Muscle of leg (tissue), 11 donors: ENCODE measurements around the gene RAD9B. TPM values are rescaled to one million over a fixed set of nuclear protein-coding genes. Genes with fewer than 3 reads are reported as not detected.
"Not testable (repeated sequence)": the region's sequence is repeated elsewhere in the genome, so short reads cannot be mapped to it uniquely, and the experiment has no call there.

Source experiments
- DNase-seq: peaks from one replicate; pipeline ENCODE4 v3.0.0; 2013
- H3K27ac ChIP-seq: one replicate; pipeline ENCODE4 v1.5.1; 2013; ENCODE audit warnings: mild to moderate bottlenecking, low read length, control low read depth
- H3K27me3 ChIP-seq: one replicate; pipeline ENCODE4 v1.6.1; 2013; ENCODE audit warnings: low read length; ENCODE audit not compliant: control insufficient read depth, insufficient read depth
- H3K36me3 ChIP-seq: one replicate; pipeline ENCODE4 v1.6.1; 2013; ENCODE audit warnings: low read length; ENCODE audit not compliant: control insufficient read depth, insufficient read depth
- H3K4me1 ChIP-seq: one replicate; pipeline ENCODE4 v1.6.1; 2013; ENCODE audit warnings: low read length; ENCODE audit not compliant: control insufficient read depth, insufficient read depth
- H3K4me3 ChIP-seq: one replicate; pipeline ENCODE4 v1.5.1; 2013; ENCODE audit warnings: low read length, control low read depth
- H3K9me3 ChIP-seq: replicated peaks from 2 replicates; pipeline ENCODE4 v1.6.1; 2013; ENCODE audit warnings: low read depth, low read length; ENCODE audit not compliant: control insufficient read depth
- WGBS: methylation state at CpG from one replicate; pipeline ENCODE4 v1.1.5; 2013; ENCODE audit warnings: missing lambda C conversion rate; ENCODE audit not compliant: insufficient coverage; 5-methylcytosine and 5-hydroxymethylcytosine counted together
- polyA plus RNA-seq, 8 donors: library from polyadenylated mRNA; unstranded; fragments of 120-200 nt; gene quantifications; one replicate each; pipeline versions ENCODE4 v1.2.1 to v1.2.3, GENCODE V29; 2013; ENCODE audit warnings: inconsistent platforms in 1 of 8, low replicate concordance in 1 of 8; ENCODE audit not compliant: insufficient read length in 8 of 8, insufficient read depth in 1 of 8
- total RNA-seq: library from RNA; stranded (reverse); fragments of 120-200 nt; gene quantifications from one replicate; pipeline ENCODE4 v1.2.4, GENCODE V29; 2013

RAD9B gene
- total and polyA plus RNA-seq, 9 donors: 1.8 to 3.5 (median 2.2) TPM

DNA sequence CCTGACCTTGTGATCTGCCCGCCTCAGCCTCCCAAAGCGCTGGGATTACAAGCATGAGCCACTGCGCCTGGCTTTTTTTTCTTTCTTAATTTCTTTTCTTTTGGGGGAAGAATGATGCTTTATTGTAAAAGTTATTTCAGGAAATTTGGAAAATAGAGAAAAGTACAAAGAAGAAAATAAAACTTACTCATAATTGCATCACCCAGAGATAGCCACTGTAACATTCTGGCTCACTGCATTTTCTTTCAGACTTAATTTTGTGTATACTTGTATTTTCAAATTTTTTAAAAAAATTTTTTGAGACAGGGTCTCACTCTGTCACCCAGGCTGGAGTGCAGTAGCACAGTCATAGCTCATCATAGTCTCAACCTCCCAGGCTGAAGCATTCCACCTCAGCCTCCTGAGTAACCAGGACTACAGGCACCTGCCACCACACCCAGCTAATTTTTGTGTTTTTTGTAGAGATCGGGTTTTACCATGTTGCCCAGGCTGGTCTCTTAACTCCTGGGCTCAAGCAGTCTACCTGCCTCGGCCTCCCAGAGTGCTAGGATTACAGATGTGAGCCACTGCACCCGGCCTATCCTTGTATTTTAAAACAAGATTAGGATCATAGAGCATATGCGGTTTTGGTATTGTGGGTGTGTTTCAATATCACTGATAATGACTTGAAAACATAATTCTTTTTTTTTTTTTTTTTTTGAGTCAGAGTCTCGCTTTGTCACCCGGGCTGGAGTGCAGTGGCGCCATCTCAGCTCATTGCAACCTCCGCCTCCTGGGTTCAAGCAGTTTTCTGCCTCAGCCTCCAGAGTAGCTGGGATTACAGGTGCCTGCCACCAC is 19.0 kb downstream of the RAD9B start:
- not testable (repeated sequence) for DNase-seq, H3K4me3 ChIP-seq, H3K36me3 ChIP-seq, H3K27me3 ChIP-seq, H3K27ac ChIP-seq, H3K4me1 ChIP-seq, H3K9me3 ChIP-seq
- WGBS: no CpG with 5 or more reads among the region's 11 CpGs

DNA sequence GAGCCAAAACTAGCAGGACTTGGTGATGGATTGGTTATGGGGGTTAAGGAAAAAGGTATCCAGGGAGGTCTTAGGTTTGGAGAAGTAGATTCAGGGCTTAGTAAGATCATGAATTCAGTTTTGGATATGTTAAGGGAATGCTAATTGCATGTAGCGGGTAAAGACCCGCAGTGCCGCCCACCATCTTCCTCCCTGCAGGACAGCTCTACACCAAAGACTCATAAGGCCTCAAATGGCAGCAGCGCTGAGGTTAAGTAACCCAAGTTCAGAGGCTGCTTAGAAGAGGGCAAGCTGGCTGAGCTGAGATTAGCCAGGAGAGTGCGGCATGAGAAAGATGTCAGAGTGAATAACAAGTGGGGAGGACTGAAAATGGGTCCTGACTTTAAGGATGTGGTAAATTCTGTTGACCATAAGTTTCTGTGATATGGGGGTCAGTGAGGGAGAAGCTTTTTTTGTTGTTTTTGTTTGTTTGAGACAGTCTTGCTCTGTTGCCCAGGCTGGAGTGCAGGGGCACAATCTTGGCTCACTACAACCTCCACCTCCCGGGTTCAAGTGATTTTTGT is 26.2 kb downstream of the RAD9B start:
- no peaks in the 10 kb centered on the region for H3K9me3 ChIP-seq
- no peak overlapping the region for H3K4me3 ChIP-seq
- no peak overlapping the region for H3K27ac ChIP-seq
- WGBS: 80% methylated on average over 2 of the region's 6 CpGs
- no peaks in the 10 kb centered on the region for H3K4me1 ChIP-seq
- no peak for DNase-seq
- peaks cover 2% of the 10 kb centered on the region for H3K36me3 ChIP-seq
- no peaks in the 10 kb centered on the region for H3K27me3 ChIP-seq

DNA sequence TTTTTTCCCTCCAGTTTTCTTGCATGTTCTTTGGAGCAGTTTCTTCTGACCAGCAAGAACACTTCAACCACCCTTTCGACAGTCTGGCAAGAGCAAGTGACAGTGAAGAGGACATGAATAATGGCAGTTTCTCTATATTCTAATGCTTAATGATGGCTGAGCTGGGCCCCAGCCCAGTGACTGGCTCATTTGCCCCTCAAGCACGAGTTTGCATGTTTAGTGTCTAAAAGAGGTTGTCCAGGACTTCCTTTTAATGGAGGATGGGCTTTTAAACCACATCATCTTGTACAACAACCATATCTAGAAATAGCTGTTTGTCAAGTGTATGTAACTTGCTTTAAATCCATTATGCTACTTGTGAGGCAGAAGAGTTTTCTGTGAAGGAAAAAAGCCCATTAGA is 28.4 kb downstream of the RAD9B start:
- H3K4me1 ChIP-seq: no peaks in the 10 kb centered on the region
- H3K4me3 ChIP-seq: no peak overlapping the region
- H3K36me3 ChIP-seq: peaks cover 5% of the 10 kb centered on the region
- no peak for DNase-seq
- no CpG with 5 or more reads among the region's 2 CpGs for WGBS
- no peaks in the 10 kb centered on the region for H3K27me3 ChIP-seq
- no peaks in the 10 kb centered on the region for H3K9me3 ChIP-seq
- H3K27ac ChIP-seq: no peak overlapping the region

DNA sequence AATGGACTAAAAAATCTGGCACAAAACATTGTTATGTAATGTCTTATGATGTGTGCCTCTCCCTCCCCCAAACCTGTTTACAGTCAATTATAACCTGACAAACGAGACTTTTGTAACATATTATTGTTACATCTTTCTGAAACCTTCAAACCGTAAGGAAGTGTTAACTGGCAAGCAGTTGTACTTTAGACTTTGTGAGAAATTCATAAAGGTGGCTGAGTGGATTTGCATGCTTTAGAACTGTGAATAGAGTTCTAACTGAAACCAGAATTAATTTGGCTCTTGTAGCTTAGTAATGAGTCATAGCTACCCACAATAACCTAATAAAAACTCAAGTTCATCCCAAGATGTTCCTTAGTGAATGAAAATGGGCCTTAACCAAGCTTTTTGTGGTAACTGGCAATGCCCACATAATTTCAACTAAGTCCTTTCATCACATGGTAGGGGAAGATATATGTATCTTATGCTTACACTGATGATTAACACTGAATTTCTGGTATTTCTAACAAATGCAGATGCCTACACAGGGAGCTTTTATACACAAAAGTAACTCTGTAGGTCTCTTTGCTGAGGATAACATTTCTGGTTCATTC is 29.7 kb downstream of the RAD9B start:
- no peaks in the 10 kb centered on the region for H3K9me3 ChIP-seq
- no CpG with 5 or more reads among the region's 2 CpGs for WGBS
- H3K4me1 ChIP-seq: no peaks in the 10 kb centered on the region
- no peak overlapping the region for H3K27ac ChIP-seq
- no peaks in the 10 kb centered on the region for H3K27me3 ChIP-seq
- peaks cover 13% of the 10 kb centered on the region for H3K36me3 ChIP-seq
- H3K4me3 ChIP-seq: no peak overlapping the region
- DNase-seq: no peak

DNA sequence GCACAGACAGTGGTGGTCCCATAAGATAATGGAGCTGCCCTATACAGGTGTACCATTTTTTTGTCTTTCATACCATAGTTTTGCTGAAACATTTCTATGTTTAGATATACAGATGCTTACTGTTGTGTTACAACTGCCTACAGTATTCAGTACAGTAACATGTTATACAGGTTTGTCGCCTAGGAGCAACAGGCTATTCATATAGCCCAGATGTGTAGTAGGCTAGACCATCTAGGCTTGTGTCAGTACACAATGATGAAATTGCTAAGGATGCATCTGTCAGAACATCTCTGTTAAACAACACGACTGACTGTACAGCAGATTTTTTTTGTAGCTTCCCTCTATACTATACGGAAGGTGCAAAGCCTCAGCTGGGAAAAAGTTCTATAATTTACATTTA is 30.5 kb downstream of the RAD9B start:
- H3K4me1 ChIP-seq: peaks cover 2% of the 10 kb centered on the region
- no peak overlapping the region for H3K27ac ChIP-seq
- H3K9me3 ChIP-seq: no peaks in the 10 kb centered on the region
- peaks cover 16% of the 10 kb centered on the region for H3K36me3 ChIP-seq
- H3K27me3 ChIP-seq: no peaks in the 10 kb centered on the region
- H3K4me3 ChIP-seq: no peak overlapping the region
- no CpG with 5 or more reads among the region's 3 CpGs for WGBS
- DNase-seq: no peak

DNA sequence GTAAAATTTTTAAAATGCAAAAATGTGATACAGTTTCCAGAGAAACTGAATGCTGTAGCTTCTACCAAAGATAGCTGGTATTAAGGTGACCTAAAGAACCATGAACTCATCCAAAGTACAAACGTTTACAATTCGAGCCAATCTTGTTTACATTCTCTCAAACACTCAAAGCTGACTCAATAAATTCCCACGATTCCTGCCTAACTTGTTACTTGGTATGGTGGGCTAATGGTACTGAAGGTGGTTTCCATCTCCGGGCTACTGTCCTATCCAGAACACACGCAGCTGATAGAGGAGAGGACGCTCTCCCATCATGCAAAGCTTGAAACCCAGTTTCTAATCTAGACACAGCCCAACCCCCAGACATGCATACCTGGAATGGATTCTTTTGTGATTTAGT is 31.5 kb downstream of the RAD9B start:
- peaks cover 6% of the 10 kb centered on the region for H3K4me1 ChIP-seq
- H3K27me3 ChIP-seq: no peaks in the 10 kb centered on the region
- no peak overlapping the region for H3K4me3 ChIP-seq
- no peak for DNase-seq
- no CpG with 5 or more reads among the region's 6 CpGs for WGBS
- no peaks in the 10 kb centered on the region for H3K9me3 ChIP-seq
- no peak overlapping the region for H3K27ac ChIP-seq
- peaks cover 26% of the 10 kb centered on the region for H3K36me3 ChIP-seq

DNA sequence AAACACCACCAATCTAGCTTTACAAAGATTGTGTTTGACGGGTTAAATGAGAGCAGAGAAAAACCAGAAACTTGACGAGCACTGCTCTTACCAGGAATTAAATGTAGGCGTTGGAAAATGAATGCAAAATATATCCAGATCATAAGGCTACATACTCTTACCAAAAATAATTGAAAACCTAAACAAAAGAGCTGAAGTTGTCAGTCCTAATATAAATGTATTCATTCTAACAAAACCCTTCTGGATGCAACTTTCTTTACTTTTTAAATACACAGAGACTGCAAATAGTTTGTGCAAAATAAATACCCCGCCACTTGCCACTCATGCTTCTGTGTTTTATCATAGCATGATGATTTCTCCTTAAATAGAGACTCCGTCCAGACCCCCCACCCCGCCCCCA is 32.7 kb downstream of the RAD9B start:
- Histone ChIP-seq H3K9me3 (no peaks in the 10 kb centered on the region), H3K27ac (no peak overlapping the region), H3K36me3 (peaks cover 29% of the 10 kb centered on the region), H3K4me1 (peaks cover 6% of the 10 kb centered on the region), H3K4me3 (no peak overlapping the region), H3K27me3 (no peaks in the 10 kb centered on the region)
- WGBS: no CpG with 5 or more reads among the region's 6 CpGs
- no peak for DNase-seq

DNA sequence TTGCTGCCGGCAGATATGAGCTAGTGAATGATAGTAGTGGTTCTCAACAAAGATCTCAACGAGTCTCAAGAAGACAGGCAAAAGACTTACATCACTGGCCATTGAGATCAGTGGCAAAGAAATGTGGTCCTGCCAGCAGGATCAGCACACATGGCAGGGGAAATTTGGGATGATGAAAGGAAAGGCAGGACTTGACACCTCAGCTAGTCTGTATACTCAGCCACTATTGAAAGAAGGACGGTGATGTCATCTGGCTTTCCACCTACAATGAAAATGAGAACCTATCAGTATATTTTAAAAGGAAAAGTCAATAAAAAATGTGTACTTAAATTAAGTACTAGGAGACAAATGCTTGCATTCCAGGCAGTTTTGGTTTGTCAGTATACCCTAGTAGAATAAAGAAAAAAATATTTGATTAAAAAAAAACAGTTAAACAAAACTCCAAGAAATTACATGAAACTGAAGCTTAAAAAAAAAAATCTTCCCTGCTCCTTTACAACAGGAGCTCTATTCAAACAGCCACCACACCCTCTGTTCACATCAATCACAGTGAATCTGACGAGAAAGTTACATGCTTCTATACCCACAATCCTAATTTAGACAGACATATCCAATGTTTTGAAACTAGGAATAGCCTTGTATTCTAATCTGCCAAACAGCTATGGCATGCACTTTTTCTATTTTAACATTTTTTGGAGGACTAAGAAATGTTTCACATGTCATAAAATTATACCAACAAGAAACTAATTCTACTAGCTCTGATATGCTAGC is 34.9 kb downstream of the RAD9B start:
- H3K36me3 ChIP-seq: peaks cover 29% of the 10 kb centered on the region
- peak; percentile 31 for DNase-seq
- H3K27ac ChIP-seq: no peak overlapping the region
- WGBS: 94% methylated on average over 2 of the region's 4 CpGs
- H3K4me1 ChIP-seq: peaks cover 6% of the 10 kb centered on the region
- no peaks in the 10 kb centered on the region for H3K9me3 ChIP-seq
- H3K4me3 ChIP-seq: no peak overlapping the region
- H3K27me3 ChIP-seq: no peaks in the 10 kb centered on the region

DNA sequence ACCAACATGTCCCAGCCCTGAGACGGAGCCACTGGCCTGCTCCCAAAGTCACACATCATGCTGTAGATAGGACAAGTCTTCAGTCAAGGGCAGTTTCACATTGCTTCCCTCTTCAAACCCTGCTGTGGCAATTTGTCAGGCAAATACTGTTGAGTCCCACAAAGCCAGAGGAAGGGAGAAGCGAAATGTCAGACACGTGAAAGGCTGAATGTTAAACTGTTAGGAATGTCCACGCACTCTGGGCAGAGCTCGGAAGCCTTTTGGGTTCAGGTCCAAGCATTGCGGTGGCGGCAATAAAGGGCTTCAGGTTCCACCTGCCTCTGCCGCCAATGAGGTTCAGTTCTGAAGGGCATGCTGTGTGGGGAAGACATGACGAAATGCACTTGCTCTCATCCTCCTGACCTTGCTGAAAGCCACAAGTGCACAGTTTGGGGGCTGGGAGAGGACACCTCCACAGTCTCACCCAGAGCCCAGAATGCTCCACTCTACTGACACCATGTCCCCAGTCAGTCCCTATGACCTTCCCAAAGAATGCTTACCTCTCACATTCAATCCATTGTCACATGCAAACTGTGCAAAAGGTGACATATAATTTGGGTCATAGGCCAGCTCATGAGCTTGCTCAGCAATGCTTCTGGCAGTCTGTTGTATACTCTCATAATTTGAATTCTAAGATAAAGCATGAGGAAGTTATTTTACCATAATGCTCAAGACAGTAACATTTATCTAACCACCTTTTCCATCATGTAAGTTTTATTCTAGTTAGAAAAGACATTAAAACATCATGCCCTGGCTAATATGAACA is 35.7 kb downstream of the RAD9B start:
- Histone ChIP-seq H3K4me1 (peaks cover 6% of the 10 kb centered on the region), H3K9me3 (no peaks in the 10 kb centered on the region), H3K27me3 (no peaks in the 10 kb centered on the region), H3K4me3 (no peak overlapping the region), H3K36me3 (peaks cover 29% of the 10 kb centered on the region), H3K27ac (peak overlapping the region; percentile 9)
- DNase-seq: peak; percentile 42
- WGBS: 89% methylated on average over 5 of the region's 9 CpGs
